ENCODE results near the gene KIAA1549.

Gene KIAA1549

GRCh38 chr7:138970446-138970845 is 10.7 kb downstream of the KIAA1549 start:
- no peak for TF ChIP-seq CTCF (IDR thresholded peaks at IDR 0.05)

- TF ChIP-seq CTCF (IDR thresholded peaks at IDR 0.05) = no peak
Measured at GRCh38 chr7:138967159-138967558, 14.0 kb downstream of the KIAA1549 start.

GRCh38 chr7:138964624-138965436 is 16.4 kb downstream of the KIAA1549 start:
- TF ChIP-seq CTCF (IDR thresholded peaks at IDR 0.05) = no peak

GRCh38 chr7:138963675-138964074 is 17.5 kb downstream of the KIAA1549 start:
- no peak for TF ChIP-seq CTCF (IDR thresholded peaks at IDR 0.05)

- TF ChIP-seq CTCF (IDR thresholded peaks at IDR 0.05) = no peak
Measured at GRCh38 chr7:138962561-138963270, 18.5 kb downstream of the KIAA1549 start.

- TF ChIP-seq CTCF (IDR thresholded peaks at IDR 0.05) = no peak
Measured at GRCh38 chr7:138961159-138961558, 20.0 kb downstream of the KIAA1549 start.

- no peak for TF ChIP-seq CTCF (IDR thresholded peaks at IDR 0.05)
Measured at GRCh38 chr7:138958391-138958956, 22.7 kb downstream of the KIAA1549 start.
